SIG-M5 (cell line): ENCODE measurements around the gene ARHGAP4.
A peak's percentile ranks its signal among the peaks of the same experiment; 100 is the strongest.

ENCODE experiments used
- DNase-seq: peaks from one replicate; lab custom pipeline; 2025; lab: John Stamatoyannopoulos, UW

ARHGAP4 gene

GRCh38 chrX:153927672-153927921 is 1.5 kb upstream of the ARHGAP4 start:
- no peak for DNase-seq

- DNase-seq = peak; percentile 79
Observed at GRCh38 chrX:153926858-153927671, 1.0 kb upstream of the ARHGAP4 start.

- DNase-seq = no peak
Observed at GRCh38 chrX:153926552-153926857, 441 bp upstream of the ARHGAP4 start.

GRCh38 chrX:153925387-153925738 is 701 bp downstream of the ARHGAP4 start:
- no peak for DNase-seq

- no peak for DNase-seq
Observed at GRCh38 chrX:153924149-153924861, 1.8 kb downstream of the ARHGAP4 start.

GRCh38 chrX:153922932-153923857 is 2.9 kb downstream of the ARHGAP4 start:
- no peak for DNase-seq

- DNase-seq = no peak
Observed at GRCh38 chrX:153921511-153922446, 4.3 kb downstream of the ARHGAP4 start.

GRCh38 chrX:153921070-153921469 is 5.0 kb downstream of the ARHGAP4 start:
- DNase-seq = no peak

- no peak for DNase-seq
Observed at GRCh38 chrX:153920546-153920945, 5.5 kb downstream of the ARHGAP4 start.

- DNase-seq = no peak
Observed at GRCh38 chrX:153919281-153919680, 6.8 kb downstream of the ARHGAP4 start.

- DNase-seq = no peak
Observed at GRCh38 chrX:153917869-153918268, 8.2 kb downstream of the ARHGAP4 start.

- DNase-seq = no peak
Observed at GRCh38 chrX:153913701-153914100, 12.4 kb downstream of the ARHGAP4 start.

GRCh38 chrX:153913211-153913610 is 12.9 kb downstream of the ARHGAP4 start:
- no peak for DNase-seq

- no peak for DNase-seq
Observed at GRCh38 chrX:153911798-153912197, 14.3 kb downstream of the ARHGAP4 start.

GRCh38 chrX:153910446-153910845 is 15.6 kb downstream of the ARHGAP4 start:
- DNase-seq = no peak

GRCh38 chrX:153909980-153910360 is 16.1 kb downstream of the ARHGAP4 start:
- DNase-seq = no peak

- DNase-seq = no peak
Observed at GRCh38 chrX:153909024-153909979, 16.8 kb downstream of the ARHGAP4 start.

- DNase-seq = no peak
Observed at GRCh38 chrX:153908219-153908860, 17.7 kb downstream of the ARHGAP4 start.

- no peak for DNase-seq
Observed at GRCh38 chrX:153907456-153907855, 18.6 kb downstream of the ARHGAP4 start.
